ENCODE data around the gene RGMB.

DNA sequence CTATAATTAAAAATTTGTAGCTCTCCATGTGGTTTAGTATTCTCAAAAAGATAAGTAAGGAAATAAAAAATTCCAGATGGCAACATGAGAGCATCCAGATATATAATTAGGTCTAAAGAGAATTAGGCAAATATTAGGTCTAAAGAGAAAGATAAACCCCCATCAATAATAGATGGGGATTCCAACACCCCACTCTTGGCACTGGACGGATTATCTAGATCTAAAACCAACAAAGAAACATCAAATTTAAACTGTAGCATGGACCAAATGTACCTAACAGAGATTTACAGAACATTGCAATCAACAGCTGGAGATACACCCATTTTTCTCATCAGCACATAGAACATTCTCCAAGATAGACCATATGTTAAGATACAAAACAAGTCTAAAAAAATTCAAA lies 31.6 kb downstream of the RGMB start:
- TF ChIP-seq, protein P1, sequence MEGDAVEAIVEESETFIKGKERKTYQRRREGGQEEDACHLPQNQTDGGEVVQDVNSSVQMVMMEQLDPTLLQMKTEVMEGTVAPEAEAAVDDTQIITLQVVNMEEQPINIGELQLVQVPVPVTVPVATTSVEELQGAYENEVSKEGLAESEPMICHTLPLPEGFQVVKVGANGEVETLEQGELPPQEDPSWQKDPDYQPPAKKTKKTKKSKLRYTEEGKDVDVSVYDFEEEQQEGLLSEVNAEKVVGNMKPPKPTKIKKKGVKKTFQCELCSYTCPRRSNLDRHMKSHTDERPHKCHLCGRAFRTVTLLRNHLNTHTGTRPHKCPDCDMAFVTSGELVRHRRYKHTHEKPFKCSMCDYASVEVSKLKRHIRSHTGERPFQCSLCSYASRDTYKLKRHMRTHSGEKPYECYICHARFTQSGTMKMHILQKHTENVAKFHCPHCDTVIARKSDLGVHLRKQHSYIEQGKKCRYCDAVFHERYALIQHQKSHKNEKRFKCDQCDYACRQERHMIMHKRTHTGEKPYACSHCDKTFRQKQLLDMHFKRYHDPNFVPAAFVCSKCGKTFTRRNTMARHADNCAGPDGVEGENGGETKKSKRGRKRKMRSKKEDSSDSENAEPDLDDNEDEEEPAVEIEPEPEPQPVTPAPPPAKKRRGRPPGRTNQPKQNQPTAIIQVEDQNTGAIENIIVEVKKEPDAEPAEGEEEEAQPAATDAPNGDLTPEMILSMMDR (IDR thresholded peaks at IDR 0.05; ENCODE audit: low read depth, low read length, missing input control): no peak
- no peak for TF ChIP-seq MAX (IDR thresholded peaks at IDR 0.05)
- no peak for TF ChIP-seq TAF1 (conservative IDR thresholded peaks at IDR 0.05)
- TF ChIP-seq, protein P2, sequence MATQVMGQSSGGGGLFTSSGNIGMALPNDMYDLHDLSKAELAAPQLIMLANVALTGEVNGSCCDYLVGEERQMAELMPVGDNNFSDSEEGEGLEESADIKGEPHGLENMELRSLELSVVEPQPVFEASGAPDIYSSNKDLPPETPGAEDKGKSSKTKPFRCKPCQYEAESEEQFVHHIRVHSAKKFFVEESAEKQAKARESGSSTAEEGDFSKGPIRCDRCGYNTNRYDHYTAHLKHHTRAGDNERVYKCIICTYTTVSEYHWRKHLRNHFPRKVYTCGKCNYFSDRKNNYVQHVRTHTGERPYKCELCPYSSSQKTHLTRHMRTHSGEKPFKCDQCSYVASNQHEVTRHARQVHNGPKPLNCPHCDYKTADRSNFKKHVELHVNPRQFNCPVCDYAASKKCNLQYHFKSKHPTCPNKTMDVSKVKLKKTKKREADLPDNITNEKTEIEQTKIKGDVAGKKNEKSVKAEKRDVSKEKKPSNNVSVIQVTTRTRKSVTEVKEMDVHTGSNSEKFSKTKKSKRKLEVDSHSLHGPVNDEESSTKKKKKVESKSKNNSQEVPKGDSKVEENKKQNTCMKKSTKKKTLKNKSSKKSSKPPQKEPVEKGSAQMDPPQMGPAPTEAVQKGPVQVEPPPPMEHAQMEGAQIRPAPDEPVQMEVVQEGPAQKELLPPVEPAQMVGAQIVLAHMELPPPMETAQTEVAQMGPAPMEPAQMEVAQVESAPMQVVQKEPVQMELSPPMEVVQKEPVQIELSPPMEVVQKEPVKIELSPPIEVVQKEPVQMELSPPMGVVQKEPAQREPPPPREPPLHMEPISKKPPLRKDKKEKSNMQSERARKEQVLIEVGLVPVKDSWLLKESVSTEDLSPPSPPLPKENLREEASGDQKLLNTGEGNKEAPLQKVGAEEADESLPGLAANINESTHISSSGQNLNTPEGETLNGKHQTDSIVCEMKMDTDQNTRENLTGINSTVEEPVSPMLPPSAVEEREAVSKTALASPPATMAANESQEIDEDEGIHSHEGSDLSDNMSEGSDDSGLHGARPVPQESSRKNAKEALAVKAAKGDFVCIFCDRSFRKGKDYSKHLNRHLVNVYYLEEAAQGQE (IDR thresholded peaks at IDR 0.05): no peak
- TF ChIP-seq RAD21 (IDR thresholded peaks at IDR 0.05): no peak
- TF ChIP-seq, protein P3, sequence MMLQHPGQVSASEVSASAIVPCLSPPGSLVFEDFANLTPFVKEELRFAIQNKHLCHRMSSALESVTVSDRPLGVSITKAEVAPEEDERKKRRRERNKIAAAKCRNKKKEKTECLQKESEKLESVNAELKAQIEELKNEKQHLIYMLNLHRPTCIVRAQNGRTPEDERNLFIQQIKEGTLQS (IDR thresholded peaks at IDR 0.05): no peak
- TF ChIP-seq SP1 (IDR thresholded peaks at IDR 0.05): no peak
